ENCODE data around the gene C10orf71.

The C10orf71 gene

DNA sequence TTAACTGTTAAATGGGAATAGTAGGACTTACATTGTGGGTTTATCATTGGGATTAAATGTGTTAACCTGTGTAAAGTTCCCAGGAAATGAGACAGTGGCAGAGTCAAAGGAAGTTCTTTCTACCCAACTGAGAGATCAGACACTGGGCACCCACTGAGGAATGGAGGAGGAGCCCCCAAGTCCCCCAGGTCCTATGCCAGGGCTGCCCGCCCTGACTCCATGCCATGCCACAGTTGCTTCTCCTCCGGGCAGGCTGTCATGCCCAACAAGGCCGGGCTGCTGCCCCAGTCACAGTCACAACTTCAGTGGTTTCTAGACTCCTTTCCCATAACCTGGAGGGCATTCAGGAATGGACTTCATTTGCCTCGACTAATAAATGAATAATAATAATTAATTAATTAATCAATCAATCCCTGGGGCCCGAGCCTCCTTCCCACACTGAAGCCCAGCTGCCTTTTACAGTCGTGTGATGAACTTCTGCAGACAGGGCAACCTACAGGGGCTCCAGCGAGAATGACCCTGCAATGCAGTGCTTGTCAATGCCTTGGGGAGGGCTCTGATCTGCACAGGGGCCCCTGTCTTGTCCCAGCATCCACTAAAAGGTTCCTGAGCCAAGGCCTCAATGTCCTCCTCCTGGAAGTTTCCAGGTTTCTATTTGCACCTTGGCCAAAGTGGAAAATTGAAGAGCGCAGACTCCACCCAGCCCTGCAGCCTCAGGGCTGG lies 64.5 kb downstream of the C10orf71 start:
- FAIRE-seq, result no peak

DNA sequence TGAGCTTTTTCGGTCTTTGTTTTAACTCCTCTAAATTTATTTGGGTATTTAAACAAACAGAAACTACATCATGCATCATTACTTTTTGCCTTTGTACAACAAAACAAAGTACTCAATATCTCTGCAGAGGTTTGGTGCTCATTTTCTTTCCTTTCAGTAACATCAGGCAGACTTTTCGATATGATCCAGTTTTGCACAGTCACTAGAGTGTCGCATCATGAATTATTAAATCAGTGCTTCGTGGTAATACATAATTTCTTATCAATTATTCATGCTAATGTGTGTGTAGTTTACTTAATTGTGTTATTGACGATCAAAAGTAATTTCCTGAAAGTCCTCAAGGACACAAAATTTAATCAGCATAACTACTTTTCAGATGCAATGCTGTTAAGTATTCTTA lies 65.1 kb downstream of the C10orf71 start:
- FAIRE-seq, result no peak

DNA sequence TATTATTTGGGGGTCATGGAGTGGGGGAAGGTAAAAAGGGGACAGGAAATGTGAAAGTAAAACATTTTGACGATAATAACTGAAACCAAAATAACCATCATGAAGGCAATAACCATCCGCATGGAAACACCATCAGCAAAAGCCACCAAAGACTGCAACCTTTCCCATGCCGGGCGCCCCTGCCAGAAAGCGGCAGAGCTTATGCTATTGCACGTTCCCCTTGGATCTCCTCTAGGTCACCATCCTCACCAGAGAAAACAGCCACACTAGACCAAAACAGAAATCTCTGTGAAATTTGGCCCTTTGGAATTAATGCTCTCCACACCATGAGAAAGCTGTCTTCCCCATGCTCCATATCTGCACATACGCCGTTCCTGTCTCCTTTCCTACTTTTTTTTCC lies 65.8 kb downstream of the C10orf71 start:
- no peak for FAIRE-seq

DNA sequence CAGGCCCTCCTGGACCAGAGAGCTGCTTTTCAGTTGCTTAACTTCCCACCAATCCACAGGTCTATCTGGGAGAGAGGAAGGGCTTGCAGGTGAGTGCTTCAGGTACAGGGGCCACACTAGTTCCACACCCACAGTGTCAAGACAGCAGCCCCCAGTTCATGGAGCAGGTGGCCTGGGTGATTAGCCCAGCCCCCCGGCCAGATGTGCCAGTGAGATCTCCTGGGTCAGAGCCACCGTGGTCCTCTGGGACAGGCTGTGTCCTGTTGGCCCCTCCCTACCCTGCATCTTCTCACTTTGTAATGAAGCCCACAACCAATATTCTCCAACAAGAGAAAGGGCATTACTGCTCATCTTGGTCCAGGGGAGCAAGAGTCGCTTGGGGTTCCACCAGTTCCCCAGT lies 66.3 kb downstream of the C10orf71 start:
- FAIRE-seq, result no peak

DNA sequence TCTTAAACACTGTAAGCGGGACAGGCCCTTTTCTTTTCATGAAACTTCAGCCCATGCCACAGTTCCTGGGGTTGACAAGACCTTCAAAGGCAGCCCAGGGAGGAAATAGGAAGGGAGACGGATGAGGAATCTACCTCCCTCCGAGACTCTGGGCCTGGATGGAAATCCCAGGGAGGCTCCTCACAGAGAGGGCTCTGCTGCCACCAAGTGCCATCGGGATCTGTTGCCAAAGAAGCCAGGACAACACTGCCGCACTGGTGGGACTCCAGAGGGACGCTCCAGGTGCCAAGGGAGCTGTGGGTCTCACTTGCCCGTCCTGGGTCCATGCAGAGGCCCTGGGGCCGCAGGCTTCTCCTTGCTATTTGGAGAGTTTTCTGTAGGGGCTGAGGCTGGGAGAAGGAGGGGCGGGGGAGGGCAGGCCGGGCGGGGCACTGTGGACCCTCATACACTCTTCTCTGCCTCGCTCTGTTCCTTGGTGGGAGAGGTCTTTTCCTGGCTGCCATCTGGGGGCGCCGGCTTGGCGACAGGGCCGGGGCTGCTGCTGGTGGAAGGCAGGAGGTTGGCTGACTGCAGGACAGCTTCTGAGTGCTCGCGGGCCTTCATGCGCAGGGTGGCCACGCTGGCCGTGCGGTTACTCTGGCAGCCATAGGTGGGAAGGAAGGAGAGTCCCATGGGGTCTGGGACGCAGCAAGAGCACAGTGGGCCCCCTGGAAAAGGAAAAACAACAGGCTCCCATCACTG lies 66.9 kb downstream of the C10orf71 start:
- FAIRE-seq, result no peak

DNA sequence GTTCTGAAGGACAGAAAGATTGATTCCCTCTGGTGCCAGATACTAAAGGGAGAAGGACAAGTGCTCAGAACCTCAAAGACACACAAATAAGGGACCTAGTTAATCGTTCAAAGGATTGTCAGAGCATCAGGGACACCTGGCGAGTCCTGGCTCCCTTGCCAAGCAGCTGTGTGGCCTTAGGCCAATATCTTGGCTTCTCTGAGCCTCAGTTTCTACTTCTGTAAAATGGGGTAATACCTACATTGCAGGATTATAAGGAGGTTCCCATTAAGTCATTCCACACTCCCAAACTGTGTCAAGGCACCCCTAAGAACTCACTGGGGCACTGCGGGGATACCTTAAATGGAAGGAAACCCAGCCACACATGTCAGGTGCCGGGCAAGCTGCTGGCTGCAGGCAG lies 67.5 kb downstream of the C10orf71 start:
- no peak for FAIRE-seq

DNA sequence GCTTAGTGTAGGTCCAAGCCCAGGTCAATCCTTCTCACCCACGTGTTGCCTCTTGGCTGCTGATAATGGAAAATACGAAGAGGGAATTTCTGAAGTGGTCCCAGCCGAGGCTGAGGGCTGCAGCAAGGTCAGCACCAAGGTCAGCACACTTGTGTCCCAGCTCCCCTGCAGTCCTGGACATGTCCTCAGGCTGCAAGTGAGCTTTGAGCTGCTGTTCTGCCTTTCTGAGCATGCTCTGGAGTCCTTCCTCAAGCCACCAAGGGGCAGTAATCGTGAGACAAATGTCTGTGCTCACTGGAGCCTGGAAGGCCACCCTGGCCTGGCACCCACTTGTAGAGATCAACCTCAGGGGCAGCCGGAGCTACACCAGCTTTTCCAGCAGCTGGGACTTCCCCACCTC lies 68.6 kb downstream of the C10orf71 start:
- no peak for FAIRE-seq

DNA sequence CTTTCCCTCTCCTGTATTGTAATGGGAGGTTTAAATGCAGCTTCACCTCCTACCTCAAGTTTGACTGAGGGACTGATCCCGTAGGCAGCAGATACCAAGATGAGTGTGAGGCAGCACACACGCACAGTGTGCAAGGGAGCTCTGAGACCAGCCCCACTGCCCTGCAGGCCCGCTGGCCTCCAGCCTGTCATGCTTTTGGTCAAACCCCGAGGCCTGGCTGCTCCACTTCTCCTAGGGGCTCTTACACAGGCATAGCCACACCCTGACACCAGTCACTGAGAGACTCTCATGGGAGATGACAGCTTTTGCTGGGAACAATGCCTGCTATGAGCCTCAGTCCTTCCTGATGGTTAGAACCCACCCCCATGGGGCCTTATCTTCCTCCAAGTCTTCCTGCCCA lies 69.3 kb downstream of the C10orf71 start:
- FAIRE-seq, result no peak

DNA sequence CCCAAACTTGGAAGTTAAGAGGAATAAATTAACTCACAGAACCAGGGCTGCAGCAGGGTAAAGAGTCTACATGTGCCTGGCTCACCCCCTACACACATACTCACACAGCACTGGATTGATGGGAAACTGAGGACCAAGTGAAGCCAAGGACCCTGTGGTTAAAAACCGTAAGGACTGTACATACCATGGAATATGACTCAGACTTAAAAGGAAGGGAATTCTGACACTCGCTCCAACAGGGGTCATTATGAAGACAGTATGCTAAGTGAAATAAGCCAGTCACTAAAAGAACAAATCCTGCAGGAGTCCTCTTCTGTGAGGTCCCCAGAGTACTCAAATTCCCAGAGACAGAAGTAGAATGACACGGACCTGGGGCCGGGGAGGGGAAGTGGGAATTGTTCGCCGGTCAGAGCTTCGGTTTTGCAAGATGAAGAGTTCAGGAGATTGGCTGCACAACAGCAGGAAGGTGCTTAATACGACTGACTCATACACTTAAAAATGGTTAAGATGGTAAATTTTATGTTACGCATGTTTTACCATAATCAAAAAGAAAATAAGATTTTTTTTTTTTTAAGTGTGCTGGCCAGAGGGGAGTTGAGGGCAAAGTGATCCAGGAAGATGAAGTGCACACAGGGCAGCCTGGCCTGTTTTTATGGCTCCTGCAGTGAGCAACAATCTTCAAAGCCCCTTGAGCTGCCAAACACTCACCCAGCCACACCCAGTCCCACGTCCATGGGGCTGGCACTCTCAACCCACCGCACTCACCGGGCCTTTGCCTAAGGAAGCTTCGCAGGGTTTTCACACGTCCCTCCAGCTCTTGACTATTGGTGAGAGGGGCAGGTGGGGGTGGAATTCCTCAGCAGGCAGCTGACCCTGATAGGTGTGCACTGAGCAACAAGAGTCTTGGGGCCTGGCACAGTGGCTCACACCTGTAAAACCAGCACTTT lies 70.5 kb downstream of the C10orf71 start:
- no peak for FAIRE-seq

DNA sequence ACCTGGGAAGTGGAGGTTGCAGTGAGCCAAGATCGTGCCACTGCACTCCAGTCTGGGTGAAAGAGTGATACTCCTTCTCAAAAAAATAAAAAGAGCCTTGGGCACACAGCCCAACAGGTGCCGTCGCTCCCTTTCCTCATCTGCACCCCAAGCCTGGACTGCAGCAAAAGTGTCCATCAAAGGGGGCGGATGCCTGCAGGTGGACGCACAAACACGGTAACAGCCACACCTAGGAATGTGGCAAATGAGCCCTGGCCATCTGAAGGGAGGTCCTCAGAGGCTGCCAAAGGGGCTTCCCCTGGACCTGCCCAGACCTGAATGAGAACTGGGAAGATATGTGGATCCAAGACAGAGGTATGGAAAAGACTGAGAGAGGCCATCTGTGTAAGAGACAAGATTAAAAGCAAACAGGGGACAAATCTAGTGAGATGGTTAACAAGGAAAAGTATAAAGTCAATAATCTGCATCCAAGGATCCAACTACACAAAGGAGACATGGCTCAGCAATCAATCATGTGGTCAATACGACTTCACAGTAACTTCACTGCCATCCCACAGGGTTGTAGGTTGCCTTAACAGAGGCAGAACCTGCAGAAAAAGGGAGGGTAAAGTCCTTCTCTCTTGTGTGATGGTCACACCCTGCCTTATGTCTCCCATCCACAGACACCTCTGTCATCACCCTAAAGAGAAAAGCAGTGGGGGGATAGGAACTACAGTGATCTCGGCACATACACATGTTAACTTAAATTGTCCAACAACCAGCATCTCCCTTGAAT lies 71.5 kb downstream of the C10orf71 start:
- FAIRE-seq, result no peak

DNA sequence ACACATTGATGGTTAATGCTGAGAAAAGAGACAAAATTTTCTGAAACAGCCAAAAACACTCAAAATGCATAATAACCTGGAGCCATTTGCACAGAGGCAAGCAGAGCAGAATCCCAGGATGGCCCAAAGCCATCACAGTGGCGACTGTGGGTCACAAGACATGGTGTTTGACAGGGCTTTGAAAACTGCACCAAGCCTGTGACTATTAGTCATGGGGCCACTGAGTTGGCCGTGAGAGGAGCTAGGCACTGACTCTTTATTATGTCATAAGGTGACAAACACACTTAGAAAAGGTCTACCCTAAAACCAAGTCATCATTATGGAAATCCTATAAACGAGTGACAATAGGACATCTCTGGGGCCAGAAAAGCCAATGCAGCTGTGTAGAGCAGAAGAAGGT lies 73.0 kb downstream of the C10orf71 start:
- FAIRE-seq, result no peak

DNA sequence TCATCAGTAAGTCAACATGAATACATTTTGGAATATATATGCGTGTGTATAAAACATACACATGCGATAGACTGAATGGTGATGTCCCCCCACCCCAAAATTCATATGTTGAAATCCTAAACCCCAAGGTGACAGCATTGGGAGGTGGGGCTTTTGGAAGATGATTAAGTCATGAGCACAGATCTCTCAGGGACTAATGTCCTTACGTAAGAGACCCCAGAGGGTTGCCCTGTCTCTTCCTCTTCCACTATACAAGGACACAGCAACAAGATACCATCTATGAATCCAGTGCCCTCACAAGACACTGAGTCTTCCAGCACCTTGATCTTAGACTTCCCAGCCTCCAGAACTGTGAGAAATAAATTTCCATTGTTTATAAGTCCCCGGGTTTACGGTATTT lies 74.4 kb downstream of the C10orf71 start:
- no peak for FAIRE-seq

DNA sequence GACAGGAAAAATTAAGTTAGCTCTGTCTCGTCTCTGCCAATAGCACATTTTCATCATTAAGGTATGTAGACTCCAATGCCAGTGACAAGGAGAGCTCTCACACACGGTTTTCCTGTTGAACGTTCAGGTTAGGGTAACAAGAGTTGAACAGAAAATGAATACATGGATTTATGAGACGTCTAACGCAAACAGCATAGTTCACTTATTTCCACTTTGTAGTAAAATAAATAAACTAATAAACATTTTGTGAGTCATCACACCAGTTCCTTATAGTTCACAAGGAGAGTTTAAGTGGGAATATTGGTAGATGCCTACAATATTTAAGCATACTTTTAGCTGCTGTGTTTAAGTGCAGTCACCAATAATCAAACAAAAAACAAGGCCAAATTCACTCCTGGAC lies 75.8 kb downstream of the C10orf71 start:
- no peak for FAIRE-seq

DNA sequence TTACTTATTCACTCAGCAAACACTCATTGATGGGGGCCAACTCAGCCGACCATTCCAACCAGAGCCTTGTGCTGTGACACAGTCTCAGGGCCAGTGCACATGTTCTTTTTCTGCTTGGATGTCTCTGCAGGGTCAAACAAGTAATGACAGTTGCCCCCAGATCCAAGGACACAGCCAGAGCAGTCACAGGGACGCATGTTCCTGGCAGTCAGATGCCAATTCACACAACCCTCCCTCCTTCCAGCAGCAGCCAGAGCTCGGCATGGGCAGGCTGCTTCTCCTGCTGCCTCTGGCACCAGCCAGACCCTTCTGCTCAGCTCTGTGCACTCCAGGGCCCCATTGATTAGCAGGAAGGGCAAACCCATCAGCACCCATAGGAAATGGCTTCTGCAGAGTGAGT lies 76.6 kb downstream of the C10orf71 start:
- no peak for FAIRE-seq

Data from colon (tissue), 2 donors.